ENCODE data around the gene PIEZO2.

The PIEZO2 gene

DNA sequence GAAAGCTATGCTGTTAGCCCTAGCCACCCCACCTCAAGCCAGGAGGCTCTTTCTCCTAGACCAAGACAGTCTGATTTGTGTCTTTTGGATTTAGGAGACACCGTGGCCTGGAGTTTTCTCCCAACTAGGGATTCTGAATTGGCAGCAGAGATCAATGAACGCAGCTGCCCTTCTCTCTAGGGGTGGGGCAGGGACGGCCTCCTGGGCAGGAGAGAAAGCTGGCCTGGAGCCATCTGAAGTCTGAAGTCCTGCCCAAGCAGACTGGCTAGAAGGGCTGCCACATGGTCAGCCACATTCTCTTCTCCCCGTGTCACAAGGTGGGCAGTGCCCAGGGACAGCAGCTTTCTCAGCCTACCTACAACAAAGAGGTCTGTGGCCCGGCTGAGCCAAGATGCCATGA lies 45.1 kb downstream of the PIEZO2 start:
- no peak for DNase-seq
- Histone ChIP-seq H3K23ac (ENCODE audit: low read length in 2 of 2) (no peak overlapping the region), H3K18ac (ENCODE audit: low read depth in 1 of 2, low read length in 2 of 2) (peak overlapping the region in 1 of 2 experiments; percentile 18), H2AFZ (ENCODE audit: low read depth, low read length) (no peak overlapping the region), H3K4me3 (ENCODE audit: insufficient read depth in 1 of 2, low read depth in 1 of 2, low read length in 2 of 2) (no peak overlapping the region), H3K79me1 (replicated peaks; ENCODE audit: low read length, poor library complexity, severe bottlenecking) (peaks cover 4% of the 10 kb centered on the region), H3K4me1 (ENCODE audit: control insufficient read depth, insufficient read depth, low read depth, low read length) (no peaks in the 10 kb centered on the region), H2BK12ac (ENCODE audit: low read length in 2 of 2) (peak overlapping the region in 1 of 2 experiments; percentile 79), H4K8ac (ENCODE audit: low read length) (no peak overlapping the region), H3K27me3 (ENCODE audit: control insufficient read depth in 1 of 2, insufficient read depth in 1 of 2, low read length in 2 of 2) (peaks cover 0 to 3% of the 10 kb centered on the region in 2 experiments), H4K91ac (ENCODE audit: low read length) (no peak overlapping the region), H2BK120ac (ENCODE audit: low read depth, low read length) (no peak overlapping the region), H3K9me3 (ENCODE audit: control insufficient read depth, low read length) (no peaks in the 10 kb centered on the region), H3K9ac (ENCODE audit: low read length) (no peak overlapping the region), H3K14ac (ENCODE audit: low read length in 2 of 2) (peak overlapping the region in 1 of 2 experiments; percentile 53), H3K4ac (ENCODE audit: low read depth in 1 of 2, low read length in 2 of 2) (peak overlapping the region in 1 of 2 experiments; percentile 32), H3K36me3 (ENCODE audit: control insufficient read depth in 1 of 2, insufficient read depth in 2 of 2, low read depth in 1 of 2, low read length in 2 of 2) (no peaks in the 10 kb centered on the region), H2AK5ac (ENCODE audit: low read length, severe bottlenecking) (no peak overlapping the region), H2BK5ac (ENCODE audit: low read depth, low read length, poor library complexity, severe bottlenecking) (no peak overlapping the region), H3K4me2 (ENCODE audit: low read length, poor library complexity, severe bottlenecking) (no peak overlapping the region), H3K27ac (ENCODE audit: low read length, poor library complexity, severe bottlenecking) (no peak overlapping the region), H2BK15ac (ENCODE audit: low read depth, poor library complexity, severe bottlenecking) (no peak overlapping the region)
- WGBS, result 96% methylated on average over 5 of the region's 5 CpGs

DNA sequence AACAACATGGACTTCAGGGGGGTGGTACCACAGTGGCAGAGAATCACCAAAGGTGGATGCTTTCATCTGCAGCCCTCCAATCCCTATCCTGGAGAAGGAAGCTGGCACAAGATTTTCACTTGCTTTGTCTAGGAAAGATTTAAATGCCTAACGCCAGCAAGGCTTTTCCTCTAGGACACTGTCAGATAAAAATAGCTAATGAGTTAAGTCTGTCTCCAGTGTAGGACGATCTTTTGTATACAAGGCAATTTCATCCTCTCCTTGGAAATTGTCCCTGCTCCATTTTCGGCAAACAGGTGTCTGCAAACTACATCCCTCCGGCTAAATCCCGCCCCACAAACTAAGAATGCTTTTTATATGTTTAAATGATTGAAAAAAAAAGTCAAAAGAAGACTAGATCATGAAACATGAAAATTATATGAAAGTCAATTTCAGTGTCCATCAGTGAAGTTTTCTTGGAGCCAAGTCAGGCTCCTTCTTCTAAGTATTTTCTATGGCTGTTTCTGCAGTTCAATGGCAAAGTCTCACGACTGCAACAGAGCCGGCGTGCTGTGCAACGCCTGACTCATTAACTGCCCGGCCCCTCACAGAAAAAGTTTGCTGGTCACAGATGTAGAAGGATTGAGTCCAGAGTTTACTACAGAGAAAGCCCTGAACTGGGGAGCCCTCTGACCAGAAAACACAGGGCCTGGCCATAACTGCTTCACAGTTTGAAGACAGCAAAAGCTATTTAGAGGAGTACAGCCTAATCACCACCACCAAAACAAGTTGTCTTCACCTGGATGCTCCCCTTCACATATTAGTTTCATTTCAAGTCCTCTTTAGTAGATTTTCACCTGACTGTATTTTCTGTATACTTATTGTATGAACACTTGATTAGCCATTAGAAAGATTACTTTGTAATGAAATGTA lies 52.3 kb downstream of the PIEZO2 start:
- Histone ChIP-seq H4K8ac (ENCODE audit: low read length) (no peak overlapping the region), H3K14ac (ENCODE audit: low read length in 2 of 2) (no peak overlapping the region), H2BK15ac (ENCODE audit: low read depth, poor library complexity, severe bottlenecking) (no peak overlapping the region), H3K4me2 (ENCODE audit: low read length, poor library complexity, severe bottlenecking) (no peak overlapping the region), H3K4me1 (ENCODE audit: control insufficient read depth, insufficient read depth, low read depth, low read length) (peaks cover 3% of the 10 kb centered on the region), H2AK5ac (ENCODE audit: low read length, severe bottlenecking) (no peak overlapping the region), H2BK5ac (ENCODE audit: low read depth, low read length, poor library complexity, severe bottlenecking) (no peak overlapping the region), H3K9ac (ENCODE audit: low read length) (no peak overlapping the region), H3K18ac (ENCODE audit: low read depth in 1 of 2, low read length in 2 of 2) (peak overlapping the region in 1 of 2 experiments; percentile 24), H2AFZ (ENCODE audit: low read depth, low read length) (no peak overlapping the region), H2BK12ac (ENCODE audit: low read length in 2 of 2) (peak overlapping the region; percentile 12 to 45), H3K27me3 (ENCODE audit: control insufficient read depth in 1 of 2, insufficient read depth in 1 of 2, low read length in 2 of 2) (no peaks in the 10 kb centered on the region), H3K9me3 (ENCODE audit: control insufficient read depth, low read length) (no peaks in the 10 kb centered on the region), H2BK120ac (ENCODE audit: low read depth, low read length) (no peak overlapping the region), H3K27ac (ENCODE audit: low read length, poor library complexity, severe bottlenecking) (no peak overlapping the region), H3K36me3 (ENCODE audit: control insufficient read depth in 1 of 2, insufficient read depth in 2 of 2, low read depth in 1 of 2, low read length in 2 of 2) (no peaks in the 10 kb centered on the region), H3K23ac (ENCODE audit: low read length in 2 of 2) (no peak overlapping the region), H4K91ac (ENCODE audit: low read length) (no peak overlapping the region), H3K4me3 (ENCODE audit: insufficient read depth in 1 of 2, low read depth in 1 of 2, low read length in 2 of 2) (no peak overlapping the region), H3K79me1 (replicated peaks; ENCODE audit: low read length, poor library complexity, severe bottlenecking) (no peaks in the 10 kb centered on the region), H3K4ac (ENCODE audit: low read depth in 1 of 2, low read length in 2 of 2) (peak overlapping the region in 1 of 2 experiments; percentile 8)
- DNase-seq, result peak; percentile 81
- 15% methylated on average over 6 of the region's 10 CpGs for WGBS

DNA sequence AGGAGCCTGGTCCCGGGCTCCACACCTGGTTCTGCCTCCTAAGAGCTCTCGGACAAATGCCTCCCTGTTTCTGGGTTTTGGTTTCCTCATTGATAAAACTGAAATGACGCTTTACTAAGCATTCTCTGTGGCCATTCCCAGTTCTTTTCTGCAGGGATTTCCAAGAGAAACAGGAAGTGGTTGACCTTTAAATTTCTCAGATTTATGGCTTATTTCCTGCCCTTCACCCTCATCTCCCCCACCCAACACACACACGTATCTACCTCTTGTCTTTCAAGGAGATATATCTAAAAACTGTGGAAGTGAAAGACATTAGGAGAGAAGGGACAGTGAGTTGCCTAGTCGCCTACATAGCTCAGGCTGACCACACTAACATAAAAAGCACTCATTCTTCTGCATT lies 53.0 kb downstream of the PIEZO2 start:
- no peaks in the 10 kb centered on the region for H3K27me3 ChIP-seq (ENCODE audit: control insufficient read depth in 1 of 2, insufficient read depth in 1 of 2, low read length in 2 of 2)
- H3K18ac ChIP-seq (ENCODE audit: low read depth in 1 of 2, low read length in 2 of 2), result peak overlapping the region in 1 of 2 experiments; percentile 77
- 20% methylated on average over 4 of the region's 5 CpGs for WGBS
- no peak overlapping the region for H3K23ac ChIP-seq (ENCODE audit: low read length in 2 of 2)
- no peaks in the 10 kb centered on the region for H3K79me1 ChIP-seq (replicated peaks; ENCODE audit: low read length, poor library complexity, severe bottlenecking)
- H3K4ac ChIP-seq (ENCODE audit: low read depth in 1 of 2, low read length in 2 of 2), result peak overlapping the region in 1 of 2 experiments; percentile 8
- peak overlapping the region; percentile 12 to 51 for H2BK12ac ChIP-seq (ENCODE audit: low read length in 2 of 2)
- no peaks in the 10 kb centered on the region for H3K9me3 ChIP-seq (ENCODE audit: control insufficient read depth, low read length)
- H3K27ac ChIP-seq (ENCODE audit: low read length, poor library complexity, severe bottlenecking), result no peak overlapping the region
- H3K36me3 ChIP-seq (ENCODE audit: control insufficient read depth in 1 of 2, insufficient read depth in 2 of 2, low read depth in 1 of 2, low read length in 2 of 2), result no peaks in the 10 kb centered on the region
- H3K9ac ChIP-seq (ENCODE audit: low read length), result no peak overlapping the region
- no peak overlapping the region for H3K14ac ChIP-seq (ENCODE audit: low read length in 2 of 2)
- no peak overlapping the region for H3K4me3 ChIP-seq (ENCODE audit: insufficient read depth in 1 of 2, low read depth in 1 of 2, low read length in 2 of 2)
- H3K4me1 ChIP-seq (ENCODE audit: control insufficient read depth, insufficient read depth, low read depth, low read length), result peaks cover 4% of the 10 kb centered on the region
- no peak overlapping the region for H2BK5ac ChIP-seq (ENCODE audit: low read depth, low read length, poor library complexity, severe bottlenecking)
- H2BK120ac ChIP-seq (ENCODE audit: low read depth, low read length), result peak overlapping the region; percentile 80
- H3K4me2 ChIP-seq (ENCODE audit: low read length, poor library complexity, severe bottlenecking), result no peak overlapping the region
- no peak overlapping the region for H2AK5ac ChIP-seq (ENCODE audit: low read length, severe bottlenecking)
- peak; percentile 60 for DNase-seq
- peak overlapping the region; percentile 85 for H2BK15ac ChIP-seq (ENCODE audit: low read depth, poor library complexity, severe bottlenecking)
- H4K91ac ChIP-seq (ENCODE audit: low read length), result no peak overlapping the region
- no peak overlapping the region for H4K8ac ChIP-seq (ENCODE audit: low read length)
- no peak overlapping the region for H2AFZ ChIP-seq (ENCODE audit: low read depth, low read length)

DNA sequence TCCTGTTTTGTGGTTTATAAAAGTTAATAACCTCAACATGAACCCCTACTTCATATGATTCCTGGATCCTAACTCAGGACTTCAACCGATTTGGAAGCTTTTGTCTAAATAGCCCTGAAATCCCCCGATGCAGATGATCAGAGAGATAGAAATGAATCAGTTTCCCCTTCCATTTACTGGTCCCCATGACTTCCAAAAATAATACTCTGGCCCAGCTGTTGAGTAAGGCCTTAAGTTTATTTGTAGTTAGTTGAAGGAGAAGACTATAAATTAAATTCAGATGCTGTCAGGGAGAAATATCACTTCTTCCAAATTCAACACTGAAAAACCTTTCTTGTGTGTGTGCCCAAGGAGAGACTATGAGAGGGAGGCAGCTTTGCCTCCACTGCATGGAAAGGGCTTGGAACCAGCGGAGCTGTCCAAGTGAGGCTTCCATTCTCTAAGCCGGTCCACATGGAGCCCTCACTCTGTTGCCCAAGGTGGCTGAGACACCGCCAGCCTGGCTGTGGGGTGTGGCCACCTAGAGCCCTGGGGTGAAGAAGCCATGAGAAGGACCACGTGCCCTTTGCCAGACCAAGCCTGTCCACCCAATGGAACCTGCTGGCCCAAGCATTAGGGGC lies 53.6 kb downstream of the PIEZO2 start:
- peak overlapping the region; percentile 55 for H4K91ac ChIP-seq (ENCODE audit: low read length)
- no peaks in the 10 kb centered on the region for H3K9me3 ChIP-seq (ENCODE audit: control insufficient read depth, low read length)
- no peak overlapping the region for H3K4me3 ChIP-seq (ENCODE audit: insufficient read depth in 1 of 2, low read depth in 1 of 2, low read length in 2 of 2)
- H3K27me3 ChIP-seq (ENCODE audit: control insufficient read depth in 1 of 2, insufficient read depth in 1 of 2, low read length in 2 of 2), result no peaks in the 10 kb centered on the region
- peaks cover 4% of the 10 kb centered on the region for H3K4me1 ChIP-seq (ENCODE audit: control insufficient read depth, insufficient read depth, low read depth, low read length)
- no peak for DNase-seq
- no peak overlapping the region for H2AFZ ChIP-seq (ENCODE audit: low read depth, low read length)
- H3K9ac ChIP-seq (ENCODE audit: low read length), result no peak overlapping the region
- peak overlapping the region; percentile 85 for H2BK15ac ChIP-seq (ENCODE audit: low read depth, poor library complexity, severe bottlenecking)
- peak overlapping the region in 1 of 2 experiments; percentile 72 for H3K4ac ChIP-seq (ENCODE audit: low read depth in 1 of 2, low read length in 2 of 2)
- H3K79me1 ChIP-seq (replicated peaks; ENCODE audit: low read length, poor library complexity, severe bottlenecking), result no peaks in the 10 kb centered on the region
- H3K14ac ChIP-seq (ENCODE audit: low read length in 2 of 2), result peak overlapping the region in 1 of 2 experiments; percentile 83
- peak overlapping the region; percentile 17 to 77 for H3K18ac ChIP-seq (ENCODE audit: low read depth in 1 of 2, low read length in 2 of 2)
- H2BK5ac ChIP-seq (ENCODE audit: low read depth, low read length, poor library complexity, severe bottlenecking), result no peak overlapping the region
- H3K4me2 ChIP-seq (ENCODE audit: low read length, poor library complexity, severe bottlenecking), result no peak overlapping the region
- peak overlapping the region; percentile 47 for H4K8ac ChIP-seq (ENCODE audit: low read length)
- H2BK12ac ChIP-seq (ENCODE audit: low read length in 2 of 2), result peak overlapping the region; percentile 51 to 96
- peak overlapping the region; percentile 80 for H2BK120ac ChIP-seq (ENCODE audit: low read depth, low read length)
- H3K27ac ChIP-seq (ENCODE audit: low read length, poor library complexity, severe bottlenecking), result no peak overlapping the region
- 84% methylated on average over 5 of the region's 6 CpGs for WGBS
- no peaks in the 10 kb centered on the region for H3K36me3 ChIP-seq (ENCODE audit: control insufficient read depth in 1 of 2, insufficient read depth in 2 of 2, low read depth in 1 of 2, low read length in 2 of 2)
- no peak overlapping the region for H3K23ac ChIP-seq (ENCODE audit: low read length in 2 of 2)
- peak overlapping the region; percentile 18 for H2AK5ac ChIP-seq (ENCODE audit: low read length, severe bottlenecking)

Measured in mesenchymal stem cell (in vitro differentiated cells and primary cell).